MM.1S (cell line): ENCODE data around the gene FHIT.

Source experiments
- DNase-seq: peaks from one replicate; pipeline ENCODE4 v3.0.0-alpha.2; 2015
- H2AFZ ChIP-seq: fragments of 300-600 bp; sonication (generic); 2 replicates; pipeline ENCODE4 v1.6.0; 2016; ENCODE audit warnings: antibody characterized with exemption, low read length
- H3F3A ChIP-seq: fragments of 300-600 bp; sonication (generic); 2 replicates; pipeline ENCODE4 v1.6.1; 2016; ENCODE audit warnings: mild to moderate bottlenecking, antibody characterized with exemption, low read length, moderate library complexity, mixed read lengths; ENCODE audit not compliant: insufficient read depth
- H3K27ac ChIP-seq: fragments of 300-600 bp; sonication (generic); 2 replicates; pipeline ENCODE4 v1.5.1; 2016; ENCODE audit warnings: mild to moderate bottlenecking, low read length
- H3K27me3 ChIP-seq: fragments of 300-600 bp; sonication (generic); replicated peaks from 2 replicates; pipeline ENCODE4 v1.6.0; 2016; ENCODE audit warnings: low read length; ENCODE audit not compliant: insufficient read depth
- H3K36me3 ChIP-seq: fragments of 300-600 bp; sonication (generic); replicated peaks from 2 replicates; pipeline ENCODE4 v1.6.1; 2016; ENCODE audit warnings: mild to moderate bottlenecking, low read length, mixed read lengths; ENCODE audit not compliant: insufficient read depth
- H3K4me1 ChIP-seq: fragments of 300-600 bp; sonication (generic); 2 replicates; pipeline ENCODE4 v1.6.1; 2016; ENCODE audit warnings: low read length, mixed read lengths
- H3K4me2 ChIP-seq: fragments of 300-600 bp; sonication (generic); 2 replicates; pipeline ENCODE4 v1.6.0; 2016; ENCODE audit warnings: low read depth, low read length
- H3K4me3 ChIP-seq: fragments of 300-600 bp; sonication (generic); 2 replicates; pipeline ENCODE4 v1.5.1; 2016; ENCODE audit warnings: low read length, mixed read lengths
- H3K79me2 ChIP-seq: fragments of 300-600 bp; sonication (generic); 2 replicates; pipeline ENCODE4 v1.6.1; 2016; ENCODE audit warnings: mixed run types, low read length, mixed read lengths
- H3K9ac ChIP-seq: fragments of 300-600 bp; sonication (generic); 2 replicates; pipeline ENCODE4 v1.6.1; 2016; ENCODE audit warnings: low read length, mixed read lengths
- H3K9me2 ChIP-seq: fragments of 300-600 bp; sonication (generic); replicated peaks from 2 replicates; pipeline ENCODE4 v1.6.1; 2016; ENCODE audit warnings: mild to moderate bottlenecking, low read length, mixed read lengths; ENCODE audit not compliant: insufficient read depth
- H3K9me3 ChIP-seq: fragments of 300-600 bp; sonication (generic); replicated peaks from 2 replicates; pipeline ENCODE4 v1.6.1; 2016; ENCODE audit warnings: mild to moderate bottlenecking, low read length, mixed read lengths; ENCODE audit not compliant: insufficient read depth
- H4K20me1 ChIP-seq: fragments of 300-600 bp; sonication (generic); 2 replicates; pipeline ENCODE4 v1.6.1; 2016; ENCODE audit warnings: mild to moderate bottlenecking, low read length, moderate library complexity, mixed read lengths; ENCODE audit not compliant: insufficient read depth
- CTCF ChIP-seq: fragments of 300-600 bp; sonication (generic); IDR thresholded peaks from 2 replicates; pipeline ENCODE4 v1.5.1; 2016; ENCODE audit warnings: antibody characterized with exemption, low read length, mixed read lengths
- EZH2 ChIP-seq: fragments of 300-600 bp; sonication (generic); optimal IDR thresholded peaks from 2 replicates; pipeline ENCODE3; 2017; ENCODE audit warnings: low read depth, mild to moderate bottlenecking, antibody characterized with exemption, low read length, mixed read lengths
- EZH2phosphoT487 ChIP-seq: fragments of 300-600 bp; sonication (generic); IDR thresholded peaks from 2 replicates; pipeline ENCODE4 v1.6.1; 2018; ENCODE audit warnings: antibody characterized with exemption, low read length

The FHIT gene

DNA sequence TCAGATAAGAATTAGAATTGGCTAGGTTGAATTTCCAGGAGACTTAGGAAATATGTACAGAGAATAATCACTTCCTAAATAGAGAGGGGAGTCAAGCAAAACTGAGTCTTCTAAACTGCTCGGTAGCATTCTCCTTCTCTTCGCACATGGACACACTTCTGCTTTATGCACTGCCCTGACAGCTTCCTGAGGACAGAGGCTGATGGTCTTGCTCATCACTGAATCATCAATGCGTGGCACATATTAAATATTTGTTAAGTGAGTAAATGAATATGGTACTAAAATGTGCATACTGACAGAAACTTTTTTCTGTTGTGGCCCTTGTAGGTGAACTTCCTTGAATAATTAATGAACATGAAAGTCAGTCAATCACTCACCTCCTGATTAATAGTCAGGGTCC is 315.5 kb downstream of the FHIT start:
- no peak overlapping the region for H3K4me2 ChIP-seq
- H3K9me2 ChIP-seq: no peaks in the 10 kb centered on the region
- no peaks in the 10 kb centered on the region for H3K9me3 ChIP-seq
- no peaks in the 10 kb centered on the region for H3K36me3 ChIP-seq
- H3K79me2 ChIP-seq: no peaks in the 10 kb centered on the region
- H3K4me3 ChIP-seq: no peak overlapping the region
- H3K9ac ChIP-seq: no peak overlapping the region
- DNase-seq: no peak
- H4K20me1 ChIP-seq: no peaks in the 10 kb centered on the region
- no peak overlapping the region for H3K27ac ChIP-seq
- no peaks in the 10 kb centered on the region for H3F3A ChIP-seq
- no peaks in the 10 kb centered on the region for H3K27me3 ChIP-seq
- no peaks in the 10 kb centered on the region for H3K4me1 ChIP-seq
- H2AFZ ChIP-seq: no peak overlapping the region
- no peak for TF ChIP-seq CTCF
- TF ChIP-seq EZH2phosphoT487: no peak
- TF ChIP-seq EZH2: no peak

- TF ChIP-seq EZH2 (no peak), CTCF (no peak), EZH2phosphoT487 (no peak)
- Histone ChIP-seq H3K27ac (no peak overlapping the region), H3K79me2 (no peaks in the 10 kb centered on the region), H3F3A (no peaks in the 10 kb centered on the region), H2AFZ (no peak overlapping the region), H4K20me1 (no peaks in the 10 kb centered on the region), H3K4me2 (no peak overlapping the region), H3K36me3 (no peaks in the 10 kb centered on the region), H3K9me3 (no peaks in the 10 kb centered on the region), H3K4me3 (no peak overlapping the region), H3K4me1 (no peaks in the 10 kb centered on the region), H3K9ac (no peak overlapping the region), H3K9me2 (no peaks in the 10 kb centered on the region), H3K27me3 (no peaks in the 10 kb centered on the region)
- no peak for DNase-seq
These were observed 317.4 kb downstream of the FHIT start for GRCh38 chr3:60933824-60934223.

- no peaks in the 10 kb centered on the region for H3K4me1 ChIP-seq
- H3K27ac ChIP-seq: no peak overlapping the region
- no peak overlapping the region for H2AFZ ChIP-seq
- TF ChIP-seq EZH2phosphoT487 (no peak), EZH2 (no peak), CTCF (no peak)
- no peak for DNase-seq
- H3K4me2 ChIP-seq: no peak overlapping the region
- no peak overlapping the region for H3K4me3 ChIP-seq
- H3K9ac ChIP-seq: no peak overlapping the region
- H3K27me3 ChIP-seq: no peaks in the 10 kb centered on the region
- no peaks in the 10 kb centered on the region for H3K79me2 ChIP-seq
- no peaks in the 10 kb centered on the region for H3F3A ChIP-seq
- no peaks in the 10 kb centered on the region for H3K9me2 ChIP-seq
- no peaks in the 10 kb centered on the region for H4K20me1 ChIP-seq
- no peaks in the 10 kb centered on the region for H3K36me3 ChIP-seq
- H3K9me3 ChIP-seq: no peaks in the 10 kb centered on the region
These were observed 318.6 kb downstream of the FHIT start for GRCh38 chr3:60932643-60933042.
